Activated CD8-positive, alpha-beta T cell treated with anti-CD3 and anti-CD28 coated beads, Interleukin-2, amount 10 ng/mL, durations not matched to agents 7 days and 5 days (primary cell): ENCODE data around the gene TSFM. TPM values are rescaled to one million over a fixed set of nuclear protein-coding genes. Genes with fewer than 3 reads are reported as not detected.

Experiments
- ATAC-seq: fragments of 150-1000 bp; cut with Tn5 transposase; one replicate; pipeline ENCODE4 v1.10.0; 2021; ENCODE audit warnings: moderate library complexity
- CTCF ChIA-PET: fragments of 350-600 bp; sonication (Branson Sonifier 250); formaldehyde crosslinking; loops from one replicate; lab custom pipeline; 2021; ENCODE audit warnings: antibody characterized with exemption; lab: Charles Lee
- POLR2A ChIA-PET: fragments of 350-600 bp; sonication (Branson Sonifier 250); formaldehyde crosslinking; loops from one replicate; lab custom pipeline; 2021; ENCODE audit warnings: antibody characterized with exemption; lab: Charles Lee
- DNase-seq: peaks from one replicate; pipeline ENCODE4 v3.0.0-alpha.2; 2020
- H3K27ac Mint-ChIP-seq: one replicate; pipeline ENCODE4 v1.8.0; 2021; ENCODE audit warnings: mild to moderate bottlenecking, mixed read lengths
- H3K27me3 Mint-ChIP-seq: one replicate; pipeline ENCODE4 v1.8.0; 2021; ENCODE audit warnings: low read depth, mixed read lengths
- H3K36me3 Mint-ChIP-seq: one replicate; pipeline ENCODE4 v1.8.0; 2021; ENCODE audit warnings: low read depth, mixed read lengths
- H3K4me1 Mint-ChIP-seq: one replicate; pipeline ENCODE4 v1.8.0; 2021; ENCODE audit warnings: low read depth, mixed read lengths
- H3K4me3 Mint-ChIP-seq: one replicate; pipeline ENCODE4 v1.8.0; 2021; ENCODE audit warnings: mild to moderate bottlenecking, mixed read lengths
- H3K9me3 Mint-ChIP-seq: one replicate; pipeline ENCODE4 v1.8.0; 2022; ENCODE audit warnings: mixed read lengths; ENCODE audit not compliant: insufficient read depth
- total RNA-seq, 2 experiments: library from RNA; stranded (reverse); gene quantifications; one replicate each; pipeline ENCODE4 v1.2.3, GENCODE V29; 2021

TSFM gene
- total RNA-seq, 2 experiments from 2014 or later, result 35.0 to 35.8 TPM

GRCh38 chr12:57826400-57826799, 43.8 kb downstream of the TSFM start:
- Mint-ChIP-seq H3K4me3 (no peak overlapping the region), H3K27ac (no peak overlapping the region), H3K27me3 (no peaks in the 10 kb centered on the region), H3K36me3 (peaks cover 53% of the 10 kb centered on the region), H3K4me1 (peaks cover 7% of the 10 kb centered on the region), H3K9me3 (no peaks in the 10 kb centered on the region)
- DNase-seq (no peak), ATAC-seq (no peak)
- ChIA-PET CTCF (no interaction called here), POLR2A (interaction anchor here (0.9 kb wide), 1 partner anchor 16 kb away, joined by 3 read pairs; no protein-coding TSS in a partner anchor)

DNA sequence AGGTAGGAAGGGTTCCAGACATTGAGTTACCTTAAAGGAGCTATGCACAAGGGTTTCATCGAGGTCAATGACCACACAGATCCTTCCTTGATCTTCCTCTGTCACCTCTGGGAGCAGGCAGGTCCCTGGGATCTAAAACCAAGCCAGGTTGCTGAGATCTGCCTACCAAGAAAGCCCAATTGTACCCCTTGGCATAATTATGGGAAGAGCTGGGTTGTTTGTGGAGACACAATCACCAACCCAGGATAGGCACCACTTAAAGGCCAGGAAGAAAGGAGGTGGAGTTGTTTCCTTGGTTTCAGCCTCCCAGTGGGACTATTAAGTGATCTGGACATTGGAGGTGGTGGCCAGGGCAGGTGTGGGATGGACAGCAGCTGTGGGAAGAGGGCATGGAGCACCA, 44.4 kb downstream of the TSFM start:
- DNase-seq (no peak), ATAC-seq (no peak)
- Mint-ChIP-seq H3K9me3 (no peaks in the 10 kb centered on the region), H3K36me3 (peaks cover 53% of the 10 kb centered on the region), H3K4me3 (no peak overlapping the region), H3K4me1 (peaks cover 13% of the 10 kb centered on the region), H3K27ac (peak overlapping the region; percentile 34), H3K27me3 (no peaks in the 10 kb centered on the region)
- CTCF ChIA-PET, result no interaction called here
- POLR2A ChIA-PET, result interaction anchor here (0.9 kb wide), 1 partner anchor 15 kb away, joined by 3 read pairs; no protein-coding TSS in a partner anchor

GRCh38 chr12:57829025-57829777, 46.6 kb downstream of the TSFM start:
- no peak overlapping the region for H3K4me3 Mint-ChIP-seq
- no peak for DNase-seq
- H3K36me3 Mint-ChIP-seq, result peaks cover 39% of the 10 kb centered on the region
- ChIA-PET CTCF (interaction anchor here (1.1 to 3.0 kb wide), 5 partner anchors 26 to 79 kb away, joined by 3 to 26 read pairs (median 3); no protein-coding TSS in a partner anchor), POLR2A (no interaction called here)
- no peak overlapping the region for H3K27ac Mint-ChIP-seq
- peaks cover 33% of the 10 kb centered on the region for H3K4me1 Mint-ChIP-seq
- H3K27me3 Mint-ChIP-seq, result no peaks in the 10 kb centered on the region
- H3K9me3 Mint-ChIP-seq, result no peaks in the 10 kb centered on the region
- no peak for ATAC-seq

DNA sequence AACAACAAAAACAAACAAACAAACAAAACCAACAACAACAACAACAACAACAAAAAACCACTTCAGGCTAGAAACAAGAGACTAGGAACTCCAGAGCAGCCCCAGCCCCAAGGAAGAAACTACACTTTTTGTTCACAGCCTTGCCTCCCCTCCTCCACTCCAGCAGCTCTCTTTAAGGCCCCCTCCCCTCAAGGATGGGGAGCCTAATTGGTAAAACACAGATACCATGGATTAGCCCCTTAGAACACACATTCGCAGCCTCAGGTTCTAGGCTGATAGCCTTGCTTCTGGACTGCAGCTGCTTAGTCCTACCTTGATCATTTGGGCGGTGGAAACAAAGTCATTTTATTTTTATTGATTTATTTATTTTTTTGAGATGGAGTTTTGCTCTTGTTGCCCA, 47.8 kb downstream of the TSFM start:
- Mint-ChIP-seq H3K9me3 (no peaks in the 10 kb centered on the region), H3K4me3 (no peak overlapping the region), H3K4me1 (peaks cover 43% of the 10 kb centered on the region), H3K27ac (peak overlapping the region; percentile 49), H3K27me3 (no peaks in the 10 kb centered on the region), H3K36me3 (peaks cover 31% of the 10 kb centered on the region)
- CTCF ChIA-PET, result interaction anchor here (1.1 to 3.0 kb wide), 3 partner anchors 27 to 75 kb away, joined by 3 to 26 read pairs (median 7); no protein-coding TSS in a partner anchor
- ATAC-seq, result no peak
- DNase-seq, result no peak
- POLR2A ChIA-PET, result interaction anchor here (0.7 kb wide), 1 partner anchor 86 kb away, joined by 3 read pairs; no protein-coding TSS in a partner anchor

DNA sequence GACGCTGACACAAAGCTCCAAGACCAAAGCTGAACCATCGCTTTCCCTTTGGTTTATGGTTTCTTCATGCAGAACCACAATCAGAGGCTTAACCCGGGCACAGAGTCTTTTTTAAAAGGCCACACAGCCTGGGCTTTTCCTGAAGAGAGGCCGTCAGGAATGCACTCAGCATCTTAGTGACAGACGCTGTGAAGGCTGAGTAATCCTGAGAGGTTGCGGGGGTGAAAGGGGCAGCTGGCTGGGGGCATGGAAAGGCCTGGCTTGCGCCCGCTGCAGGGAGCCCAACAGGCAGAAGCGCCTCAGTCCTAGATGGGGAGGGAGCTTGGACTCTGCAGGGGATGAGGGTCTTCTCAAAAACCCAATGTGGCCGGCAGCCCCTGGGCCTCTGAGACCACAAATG, 50.4 kb downstream of the TSFM start:
- H3K4me3 Mint-ChIP-seq, result no peak overlapping the region
- POLR2A ChIA-PET, result interaction anchor here (1.3 kb wide), 1 partner anchor 10 kb away, joined by 3 read pairs; no protein-coding TSS in a partner anchor
- DNase-seq (no peak), ATAC-seq (no peak)
- peaks cover 15% of the 10 kb centered on the region for H3K36me3 Mint-ChIP-seq
- no peaks in the 10 kb centered on the region for H3K27me3 Mint-ChIP-seq
- H3K4me1 Mint-ChIP-seq, result peaks cover 66% of the 10 kb centered on the region
- H3K27ac Mint-ChIP-seq, result peak overlapping the region; percentile 62
- H3K9me3 Mint-ChIP-seq, result no peaks in the 10 kb centered on the region
- CTCF ChIA-PET, result interaction anchor here (0.7 to 8.1 kb wide), 12 partner anchors 11 to 71 kb away, joined by 3 to 119 read pairs (median 4); partner anchors contain the start of gene CTDSP2

DNA sequence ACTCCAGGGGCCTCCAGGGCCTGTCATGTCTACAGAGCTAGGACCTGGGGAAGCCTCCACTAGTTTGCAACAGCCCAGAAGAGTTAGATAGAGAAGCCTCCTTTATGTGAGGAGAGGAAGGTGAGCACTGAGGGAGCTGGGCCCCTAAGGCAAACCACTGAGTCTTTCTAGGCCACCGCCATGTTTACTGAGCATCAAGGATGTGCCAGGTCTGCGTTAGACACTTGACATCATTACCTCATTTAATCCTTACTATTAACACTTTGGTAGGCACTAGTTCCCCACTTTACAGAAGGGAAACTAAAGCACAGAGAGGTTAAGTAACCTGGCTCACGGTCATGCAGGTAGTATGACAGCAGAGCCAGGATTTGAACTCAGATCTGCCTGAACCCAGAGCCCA, 51.1 kb downstream of the TSFM start:
- peaks cover 12% of the 10 kb centered on the region for H3K36me3 Mint-ChIP-seq
- DNase-seq (no peak), ATAC-seq (no peak)
- peak overlapping the region; percentile 62 for H3K27ac Mint-ChIP-seq
- CTCF ChIA-PET, result interaction anchor here (1.3 to 8.1 kb wide), 6 partner anchors 10 to 71 kb away, joined by 3 to 119 read pairs (median 10); no protein-coding TSS in a partner anchor
- H3K27me3 Mint-ChIP-seq, result no peaks in the 10 kb centered on the region
- peaks cover 73% of the 10 kb centered on the region for H3K4me1 Mint-ChIP-seq
- POLR2A ChIA-PET, result no interaction called here
- H3K4me3 Mint-ChIP-seq, result no peak overlapping the region
- no peaks in the 10 kb centered on the region for H3K9me3 Mint-ChIP-seq

DNA sequence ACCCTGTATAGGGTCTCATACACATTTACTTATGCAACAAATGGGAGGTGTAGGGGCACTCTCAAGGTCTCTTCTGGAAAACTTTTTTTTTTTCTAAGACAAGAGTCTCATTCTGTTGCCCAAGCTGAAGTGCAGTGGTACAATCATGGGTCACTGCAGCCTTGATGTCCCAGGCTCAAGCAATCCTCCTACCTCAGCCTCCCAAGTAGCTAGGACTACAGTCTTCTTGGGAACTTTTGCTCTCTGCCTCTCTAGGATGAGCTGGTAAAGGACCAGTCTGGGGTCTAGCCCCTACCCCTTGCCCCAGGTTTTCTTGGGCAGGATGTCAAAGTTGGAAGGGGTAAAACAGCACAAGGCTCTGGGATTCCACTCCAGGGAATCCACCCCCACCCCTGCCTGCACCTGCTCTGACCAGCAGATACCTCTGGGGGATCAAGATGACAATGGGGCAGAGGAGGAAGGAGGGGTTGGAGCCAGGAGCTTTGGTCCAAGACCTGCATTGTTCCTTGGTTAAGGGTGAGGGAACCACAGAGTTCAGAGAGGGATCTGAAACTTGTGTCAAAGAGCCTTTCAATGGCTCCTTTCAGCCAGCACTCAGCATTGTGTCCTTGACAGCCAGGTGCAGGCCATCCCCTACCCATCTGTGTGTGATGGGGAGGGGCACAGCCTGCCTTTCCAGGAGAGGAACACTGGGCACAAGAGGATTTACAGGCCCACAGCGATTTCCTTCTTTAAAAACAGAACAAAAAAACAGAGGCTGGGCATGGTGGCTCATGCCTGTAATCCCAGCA, 51.7 kb downstream of the TSFM start:
- Mint-ChIP-seq H3K27ac (peak overlapping the region; percentile 63), H3K36me3 (peaks cover 6% of the 10 kb centered on the region), H3K4me3 (no peak overlapping the region), H3K27me3 (no peaks in the 10 kb centered on the region), H3K9me3 (no peaks in the 10 kb centered on the region), H3K4me1 (peaks cover 78% of the 10 kb centered on the region)
- DNase-seq (no peak), ATAC-seq (no peak)
- ChIA-PET CTCF (interaction anchor here (1.3 to 8.1 kb wide), 4 partner anchors 10 to 70 kb away, joined by 3 to 119 read pairs (median 18); no protein-coding TSS in a partner anchor), POLR2A (interaction anchor here (0.7 kb wide), 1 partner anchor 37 kb away, joined by 3 read pairs; no protein-coding TSS in a partner anchor)

GRCh38 chr12:57835366-57836288, 53.0 kb downstream of the TSFM start:
- ChIA-PET POLR2A (interaction anchor here (0.9 to 1.2 kb wide), 4 partner anchors 8 to 61 kb away, joined by 3 read pairs; no protein-coding TSS in a partner anchor), CTCF (interaction anchor here (0.8 to 8.1 kb wide), 7 partner anchors 11 to 79 kb away, joined by 3 to 119 read pairs (median 8); partner anchors contain the start of genes CTDSP2 and TSFM)
- ATAC-seq (no peak), DNase-seq (no peak)
- peaks cover 3% of the 10 kb centered on the region for H3K36me3 Mint-ChIP-seq
- peaks cover 88% of the 10 kb centered on the region for H3K4me1 Mint-ChIP-seq
- no peaks in the 10 kb centered on the region for H3K9me3 Mint-ChIP-seq
- peak overlapping the region; percentile 45 for H3K4me3 Mint-ChIP-seq
- H3K27ac Mint-ChIP-seq, result peak overlapping the region; percentile 90
- H3K27me3 Mint-ChIP-seq, result no peaks in the 10 kb centered on the region

- H3K4me1 Mint-ChIP-seq, result peaks cover 93% of the 10 kb centered on the region
- H3K27ac Mint-ChIP-seq, result peak overlapping the region; percentile 90
- peaks cover 3% of the 10 kb centered on the region for H3K36me3 Mint-ChIP-seq
- no peaks in the 10 kb centered on the region for H3K27me3 Mint-ChIP-seq
- H3K4me3 Mint-ChIP-seq, result peak overlapping the region; percentile 45
- ATAC-seq (peak; percentile 49), DNase-seq (peak; percentile 70)
- ChIA-PET CTCF (interaction anchor here (0.8 to 8.1 kb wide), 11 partner anchors 9 to 80 kb away, joined by 3 to 119 read pairs (median 4); partner anchors contain the start of genes CTDSP2 and TSFM), POLR2A (interaction anchor here (1.0 to 3.3 kb wide), 9 partner anchors 8 to 105 kb away, joined by 3 to 10 read pairs (median 3); partner anchors contain the start of genes ATP23 and CTDSP2)
- no peaks in the 10 kb centered on the region for H3K9me3 Mint-ChIP-seq
Observed at GRCh38 chr12:57836442-57837375, 54.1 kb downstream of the TSFM start.
